Fibroblast of the aortic adventitia (primary cell): ENCODE data around the gene KRTAP5-4. TPM values are rescaled to one million over a fixed set of nuclear protein-coding genes. Genes with fewer than 3 reads are reported as not detected.
"Not testable (repeated sequence)": the region's sequence is repeated elsewhere in the genome, so short reads cannot be mapped to it uniquely, and the experiment has no call there.

Experiments
- DNase-seq: peaks from one replicate; pipeline ENCODE4 v3.0.0-alpha.2; 2010; ENCODE audit warnings: low read depth
- H3K4me3 ChIP-seq: 2 replicates; pipeline ENCODE4 v1.5.1; 2011; ENCODE audit warnings: low read depth, mild to moderate bottlenecking, control low read depth, low read length, moderate library complexity
- total RNA-seq: library from RNA; depleted of rRNA; stranded (reverse); fragments of >200 nt; gene quantifications from 2 replicates; pipeline ENCODE4 v1.2.3, GENCODE V29; 2012; ENCODE audit warnings: low replicate concordance
- TF ChIP-seq, protein P1 (sequence below): IDR thresholded peaks from 2 replicates; pipeline ENCODE4 v1.5.1; 2011; ENCODE audit warnings: mild to moderate bottlenecking, low read length, control low read depth, inconsistent platforms; ENCODE audit not compliant: insufficient read depth

The KRTAP5-4 gene
- total RNA-seq, 1 donor, result not detected

DNA sequence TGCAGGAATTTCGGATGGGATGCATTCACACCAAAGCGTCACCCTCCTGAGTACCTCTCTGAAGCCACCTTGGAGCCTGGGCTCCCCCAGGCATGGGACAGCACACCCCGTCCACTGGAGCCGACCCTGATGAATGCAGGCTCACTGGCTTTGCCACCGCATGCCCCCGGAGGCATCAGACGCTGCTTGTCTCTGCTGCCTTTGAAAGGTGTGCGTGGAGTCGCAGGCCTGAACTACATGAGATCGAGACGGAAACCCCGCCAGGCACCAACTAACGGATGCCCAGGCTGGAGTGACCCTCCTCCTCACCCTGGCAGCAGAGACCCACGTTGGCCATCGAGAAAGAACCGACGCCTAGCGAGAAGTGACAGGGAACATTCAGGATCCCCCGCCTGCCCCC lies 30.1 kb upstream of the KRTAP5-4 start:
- DNase-seq, result no peak
- TF ChIP-seq, protein P1, sequence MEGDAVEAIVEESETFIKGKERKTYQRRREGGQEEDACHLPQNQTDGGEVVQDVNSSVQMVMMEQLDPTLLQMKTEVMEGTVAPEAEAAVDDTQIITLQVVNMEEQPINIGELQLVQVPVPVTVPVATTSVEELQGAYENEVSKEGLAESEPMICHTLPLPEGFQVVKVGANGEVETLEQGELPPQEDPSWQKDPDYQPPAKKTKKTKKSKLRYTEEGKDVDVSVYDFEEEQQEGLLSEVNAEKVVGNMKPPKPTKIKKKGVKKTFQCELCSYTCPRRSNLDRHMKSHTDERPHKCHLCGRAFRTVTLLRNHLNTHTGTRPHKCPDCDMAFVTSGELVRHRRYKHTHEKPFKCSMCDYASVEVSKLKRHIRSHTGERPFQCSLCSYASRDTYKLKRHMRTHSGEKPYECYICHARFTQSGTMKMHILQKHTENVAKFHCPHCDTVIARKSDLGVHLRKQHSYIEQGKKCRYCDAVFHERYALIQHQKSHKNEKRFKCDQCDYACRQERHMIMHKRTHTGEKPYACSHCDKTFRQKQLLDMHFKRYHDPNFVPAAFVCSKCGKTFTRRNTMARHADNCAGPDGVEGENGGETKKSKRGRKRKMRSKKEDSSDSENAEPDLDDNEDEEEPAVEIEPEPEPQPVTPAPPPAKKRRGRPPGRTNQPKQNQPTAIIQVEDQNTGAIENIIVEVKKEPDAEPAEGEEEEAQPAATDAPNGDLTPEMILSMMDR, result no peak
- H3K4me3 ChIP-seq, result no peak overlapping the region

DNA sequence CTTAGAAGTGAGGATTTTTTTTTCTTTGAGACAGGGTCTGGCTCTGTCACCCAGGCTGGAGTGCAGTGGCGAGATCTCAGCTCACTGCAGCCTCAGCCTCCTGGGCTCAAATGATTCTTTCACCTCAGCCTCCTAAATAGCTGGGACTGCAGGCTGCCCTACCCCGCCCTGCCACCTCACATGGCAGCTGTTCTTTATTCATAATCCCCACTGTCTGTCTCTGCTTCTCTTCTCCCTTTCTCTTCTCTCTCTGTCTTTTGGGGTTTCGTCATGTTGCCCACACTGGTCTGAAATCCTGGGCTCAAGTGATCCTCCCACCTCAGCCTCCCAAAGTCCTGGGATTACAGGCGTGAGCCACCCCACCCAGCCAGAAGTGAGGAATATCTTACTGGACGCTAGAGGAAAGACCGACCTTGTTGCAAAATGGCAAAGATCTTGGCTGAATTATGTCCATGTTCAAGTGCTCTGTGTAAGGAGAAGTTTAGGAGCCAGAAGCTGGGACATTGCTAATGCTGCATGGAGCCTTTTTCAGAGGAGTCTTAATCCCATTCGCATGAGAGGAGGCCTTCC lies 29.6 kb upstream of the KRTAP5-4 start:
- H3K4me3 ChIP-seq, result no peak overlapping the region
- no peak for DNase-seq
- TF ChIP-seq, protein P1, result no peak

DNA sequence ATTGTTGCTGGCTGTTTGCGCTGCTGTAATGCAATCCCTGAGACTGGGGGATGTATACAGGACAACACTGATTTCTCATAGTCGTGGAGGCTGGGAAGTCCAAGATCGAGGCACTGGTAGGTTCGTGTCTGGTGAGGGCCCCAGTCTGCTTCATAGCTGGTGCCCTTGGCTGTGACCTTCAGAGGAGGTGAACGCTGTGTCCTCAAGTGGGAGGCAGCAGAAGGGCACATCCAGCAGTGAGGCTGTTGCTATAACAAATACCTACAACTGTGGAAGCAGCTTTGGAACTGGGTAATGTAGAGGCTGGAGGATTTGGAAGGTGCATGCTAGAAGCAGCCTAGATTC lies 29.0 kb upstream of the KRTAP5-4 start:
- H3K4me3 ChIP-seq, result no peak overlapping the region
- TF ChIP-seq, protein P1, result no peak
- DNase-seq, result no peak

DNA sequence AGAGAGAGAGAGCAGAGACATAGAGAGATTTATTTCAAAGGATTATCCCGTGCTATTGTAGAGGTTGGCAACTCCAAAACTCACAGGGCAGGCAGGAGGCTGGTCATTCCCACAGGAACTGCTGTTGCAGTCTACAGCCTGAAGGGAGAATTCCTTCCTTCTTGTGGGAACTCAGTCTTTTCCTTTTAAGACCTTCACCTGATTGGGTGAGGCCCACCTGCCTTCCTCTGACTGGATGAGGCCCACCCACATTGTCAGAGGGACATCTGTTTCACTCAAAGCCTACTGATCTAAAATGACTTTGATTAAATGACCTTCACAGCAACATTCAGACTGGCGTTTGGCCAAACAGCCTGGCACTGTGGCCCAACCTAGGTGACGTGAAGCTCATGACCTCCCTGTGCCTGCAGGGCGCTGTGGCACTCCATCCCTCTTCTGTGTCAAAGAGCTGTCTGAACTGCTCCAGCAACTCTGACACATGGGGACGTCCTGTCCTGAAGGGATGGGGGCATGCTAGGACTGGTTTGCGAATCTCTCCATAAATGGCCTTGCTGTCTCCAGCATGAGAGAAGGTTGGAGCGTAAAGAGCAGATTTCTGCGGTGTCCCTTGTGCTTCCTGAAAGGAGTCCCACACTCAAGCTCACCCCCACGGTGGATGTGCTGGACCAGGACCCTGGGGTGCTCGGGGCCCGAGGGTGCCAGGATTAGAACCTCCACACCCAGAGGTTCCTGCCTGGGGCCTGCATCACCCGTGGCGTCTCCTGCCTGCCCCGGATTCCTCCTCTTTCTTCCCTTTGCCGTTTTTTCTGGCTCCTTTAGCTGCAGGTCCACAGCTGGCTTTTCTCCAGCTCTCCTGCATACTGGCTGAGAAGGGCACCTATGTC lies 28.3 kb upstream of the KRTAP5-4 start:
- TF ChIP-seq, protein P1, result no peak
- no peak for DNase-seq
- H3K4me3 ChIP-seq, result no peak overlapping the region

DNA sequence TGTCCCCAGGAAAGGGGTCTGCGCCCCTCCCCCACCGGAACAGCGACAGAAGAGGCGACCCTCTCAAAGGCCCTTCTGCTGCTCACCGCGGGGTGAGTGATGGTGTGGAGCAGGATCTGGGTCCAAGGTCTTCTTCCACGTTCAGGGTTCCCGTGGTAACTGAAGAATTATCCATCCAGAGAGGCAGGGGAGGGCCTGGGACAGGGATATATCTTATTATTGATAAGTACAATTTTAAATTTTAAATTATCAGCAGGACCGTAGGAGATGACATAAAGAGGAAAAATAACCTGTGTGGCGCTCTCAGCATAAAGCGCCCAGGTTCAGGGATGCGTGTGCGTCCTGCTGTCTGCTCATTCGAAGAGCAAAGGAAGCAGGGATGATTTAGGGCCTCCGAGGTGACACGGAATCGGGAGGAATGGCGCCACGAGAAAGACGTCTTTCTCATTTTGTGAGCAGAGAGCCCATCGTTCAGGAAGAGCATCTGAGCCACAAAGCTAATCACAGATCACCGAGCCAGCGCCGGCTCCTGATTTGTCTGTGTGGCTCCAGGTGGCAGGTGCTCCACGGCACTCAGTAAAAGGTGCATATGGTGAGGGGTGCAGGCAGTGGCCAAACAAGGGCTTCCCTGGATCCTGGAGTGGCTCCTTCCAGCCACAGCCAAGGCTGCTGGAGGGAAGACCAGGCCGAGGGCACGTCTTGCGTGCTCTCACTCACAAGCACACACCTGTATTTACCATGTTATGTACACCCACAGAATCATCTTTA lies 26.9 kb upstream of the KRTAP5-4 start:
- H3K4me3 ChIP-seq, result no peak overlapping the region
- no peak for DNase-seq
- TF ChIP-seq, protein P1, result no peak

DNA sequence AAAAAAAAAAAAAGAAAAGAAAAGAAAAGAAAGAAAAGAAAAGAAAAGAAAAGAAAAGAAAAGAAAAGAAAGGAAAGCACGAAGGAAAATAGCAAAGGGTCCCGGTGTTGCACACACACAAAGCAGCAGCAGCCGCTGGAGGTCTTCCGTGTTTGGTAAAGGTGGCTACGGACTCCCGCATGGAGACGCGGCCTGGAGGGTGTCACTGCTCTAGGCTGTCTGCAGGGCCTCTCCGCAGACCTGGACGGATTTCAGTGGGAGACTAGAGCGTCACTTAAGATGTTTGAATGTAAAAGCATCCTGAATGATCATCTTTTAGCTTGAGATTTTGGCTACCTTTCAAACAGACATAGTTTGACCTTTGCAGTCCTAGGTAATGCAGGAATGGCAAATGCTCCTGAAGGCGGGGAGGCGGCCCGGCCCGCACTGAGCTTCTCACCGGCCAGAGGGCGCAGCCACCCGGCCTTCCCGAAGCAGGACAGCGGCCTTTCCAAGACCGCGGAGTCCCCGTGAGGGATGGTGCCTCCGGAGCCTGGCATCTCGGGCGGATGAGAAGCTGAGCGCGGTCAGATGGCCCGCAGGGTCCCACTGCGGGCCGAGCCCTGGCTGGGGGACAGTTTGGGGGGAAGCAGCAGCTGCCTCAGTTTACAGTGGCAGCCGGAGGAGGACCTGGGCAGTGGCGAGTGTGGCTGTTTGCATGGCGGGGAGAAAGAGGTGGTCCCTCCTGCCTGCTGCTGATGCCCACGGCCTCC lies 26.1 kb upstream of the KRTAP5-4 start:
- TF ChIP-seq, protein P1, result no peak
- DNase-seq, result no peak
- no peak overlapping the region for H3K4me3 ChIP-seq

DNA sequence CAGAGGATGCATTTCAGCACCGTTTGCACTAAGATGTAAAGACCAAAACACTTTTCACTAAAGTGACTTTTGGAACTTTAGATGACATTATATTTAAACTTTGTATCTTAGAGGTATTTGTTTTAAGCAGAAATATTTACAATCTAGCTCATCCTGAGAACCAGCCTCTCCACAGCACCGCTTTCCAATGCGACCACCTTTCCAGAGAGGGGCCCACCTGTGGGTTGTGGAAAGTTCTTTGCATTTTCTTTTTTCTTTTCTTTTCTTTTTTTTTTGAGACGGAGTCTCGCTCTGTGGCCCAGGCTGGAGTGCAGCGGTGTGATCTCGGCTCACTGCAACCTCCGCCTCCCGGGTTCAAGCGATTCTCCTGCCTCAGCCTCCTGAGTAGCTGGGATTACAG lies 24.6 kb upstream of the KRTAP5-4 start:
- DNase-seq, H3K4me3 ChIP-seq: not testable (repeated sequence)
